Stimulated activated CD4-positive, alpha-beta T cell treated with anti-CD3 and anti-CD28 coated beads, Interleukin-1b, Interleukin-23, amount 100 ng/mL, for 48 hours (primary cell): ENCODE results near the gene CHAT.

Source experiments
- DNase-seq: peaks from one replicate; pipeline ENCODE4 v3.0.0-alpha.2; 2020

CHAT gene

GRCh38 chr10:49597426-49598163 is 16.2 kb upstream of the CHAT start:
- DNase-seq, result no peak

GRCh38 chr10:49598164-49598856 is 15.5 kb upstream of the CHAT start:
- no peak for DNase-seq

GRCh38 chr10:49598986-49599385 is 14.9 kb upstream of the CHAT start:
- DNase-seq, result no peak

- DNase-seq, result no peak
Measured at GRCh38 chr10:49599546-49599945, 14.3 kb upstream of the CHAT start.

GRCh38 chr10:49600046-49600445 is 13.8 kb upstream of the CHAT start:
- no peak for DNase-seq

GRCh38 chr10:49600781-49601400 is 12.9 kb upstream of the CHAT start:
- no peak for DNase-seq

- DNase-seq, result no peak
Measured at GRCh38 chr10:49601857-49602256, 12.0 kb upstream of the CHAT start.

- no peak for DNase-seq
Measured at GRCh38 chr10:49602380-49603023, 11.3 kb upstream of the CHAT start.

- no peak for DNase-seq
Measured at GRCh38 chr10:49605216-49605938, 8.5 kb upstream of the CHAT start.

- DNase-seq, result no peak
Measured at GRCh38 chr10:49605939-49606509, 7.8 kb upstream of the CHAT start.

- peak; percentile 64 for DNase-seq
Measured at GRCh38 chr10:49606981-49607535, 6.8 kb upstream of the CHAT start.

- DNase-seq, result no peak
Measured at GRCh38 chr10:49608166-49609005, 5.5 kb upstream of the CHAT start.

GRCh38 chr10:49609006-49609282 is 4.9 kb upstream of the CHAT start:
- no peak for DNase-seq

- DNase-seq, result no peak
Measured at GRCh38 chr10:49609283-49610113, 4.3 kb upstream of the CHAT start.

GRCh38 chr10:49610114-49610457 is 3.8 kb upstream of the CHAT start, which contains the start of gene SLC18A3:
SLC18A3 (plus strand) TSS chr10:49610310; CDS start chr10:49610741, 431 bp downstream.
- no peak for DNase-seq

- DNase-seq, result no peak
Measured at GRCh38 chr10:49610458-49611165, 3.2 kb upstream of the CHAT start.

GRCh38 chr10:49611166-49611815 is 2.5 kb upstream of the CHAT start:
- no peak for DNase-seq

GRCh38 chr10:49611816-49612512 is 1.9 kb upstream of the CHAT start:
- no peak for DNase-seq
